B cell (primary cell): ENCODE results near the gene HCN4. TPM values are rescaled to one million over a fixed set of nuclear protein-coding genes. Genes with fewer than 3 reads are reported as not detected.

ENCODE experiments used
- ATAC-seq: fragments of 200-7000 bp; cut with Tn5 transposase; one replicate; pipeline ENCODE4 v1.10.0; 2021; ENCODE audit warnings: low read depth, mild to moderate bottlenecking, moderate number of reproducible peaks, moderate library complexity
- CTCF ChIA-PET: fragments of 350-600 bp; sonication (Branson Sonifier 250); formaldehyde crosslinking; loops from one replicate; lab custom pipeline; 2021; ENCODE audit warnings: antibody characterized with exemption, inconsistent platforms; lab: Charles Lee
- POLR2A ChIA-PET: fragments of 350-600 bp; sonication (Branson Sonifier 250); formaldehyde crosslinking; loops from one replicate; lab custom pipeline; 2021; ENCODE audit warnings: antibody characterized with exemption; lab: Charles Lee
- DNase-seq: peaks from one replicate; pipeline ENCODE4 v3.0.0; 2013
- H2AFZ ChIP-seq: 2 replicates; pipeline ENCODE4 v1.6.1; 2012; ENCODE audit warnings: mild to moderate bottlenecking, low read depth, low read length; ENCODE audit not compliant: insufficient read depth, poor library complexity, severe bottlenecking
- H3K27ac ChIP-seq, 2 donors: 1 replicate in 1 of 2; 2 replicates in 1 of 2; pipeline ENCODE4 v1.5.1; 2012 to 2013; ENCODE audit warnings: low read length in 2 of 2, mild to moderate bottlenecking in 2 of 2, moderate library complexity in 1 of 2
- H3K27me3 ChIP-seq, 4 experiments: fragments of 200-600 bp in 1 of 4; sonication (generic) in 1 of 4; replicated peaks in 1 of 4; 1 replicate in 2 of 4; 2 replicates in 2 of 4; pipeline versions ENCODE4 v1.6.1 to v1.7.0; 2013 to 2016; ENCODE audit warnings: low read length in 3 of 4, mild to moderate bottlenecking in 2 of 4, mixed read lengths in 1 of 4, moderate library complexity in 1 of 4; ENCODE audit not compliant: insufficient read depth in 4 of 4, control insufficient read depth in 3 of 4; ENCODE audit errors: control extremely low read depth in 1 of 4
- H3K36me3 ChIP-seq, 2 experiments: replicated peaks in 1 of 2; 1 replicate in 1 of 2; 2 replicates in 1 of 2; pipeline versions ENCODE4 v1.6.1 to v1.7.1; 2013; ENCODE audit warnings: low read length in 1 of 2; ENCODE audit not compliant: insufficient read depth in 2 of 2, control insufficient read depth in 1 of 2; ENCODE audit errors: control extremely low read depth in 1 of 2, extremely low read depth in 1 of 2
- H3K4me1 ChIP-seq, 2 donors: fragments of 200-600 bp in 1 of 2; sonication (generic) in 1 of 2; 1 replicate in 1 of 2; 2 replicates in 1 of 2; pipeline versions ENCODE4 v1.5.1 to v1.6.1; 2013 to 2017; ENCODE audit warnings: low read length in 2 of 2; ENCODE audit not compliant: control insufficient read depth in 2 of 2, insufficient read depth in 2 of 2
- H3K4me2 ChIP-seq: replicated peaks from 2 replicates; pipeline ENCODE3; 2012; ENCODE audit warnings: mild to moderate bottlenecking, low read depth, low read length; ENCODE audit not compliant: poor library complexity, severe bottlenecking
- H3K4me3 ChIP-seq, 5 experiments: fragments of 200-600 bp in 1 of 5; sonication (generic) in 1 of 5; 1 replicate in 3 of 5; 2 replicates in 2 of 5; pipeline versions ENCODE4 v1.5.1 to v1.7.0; 2011 to 2016; ENCODE audit warnings: low read length in 4 of 5, mild to moderate bottlenecking in 4 of 5, low read depth in 2 of 5, control low read depth in 1 of 5, moderate library complexity in 1 of 5; ENCODE audit not compliant: insufficient read depth in 1 of 5; ENCODE audit errors: control extremely low read depth in 1 of 5, extremely low read depth in 1 of 5
- H3K79me2 ChIP-seq: fragments of 200-600 bp; sonication (generic); one replicate; pipeline ENCODE4 v1.6.0; 2016; ENCODE audit warnings: low read length; ENCODE audit not compliant: control insufficient read depth, insufficient read depth
- H3K9ac ChIP-seq: fragments of 200-600 bp; sonication (generic); 2 replicates; pipeline ENCODE4 v1.6.1; 2017; ENCODE audit warnings: mild to moderate bottlenecking, low read length, moderate library complexity
- H3K9me3 ChIP-seq, 3 donors: one replicate each; pipeline versions ENCODE4 v1.6.1 to v1.7.1; 2013; ENCODE audit warnings: low read length in 2 of 3; ENCODE audit not compliant: control insufficient read depth in 2 of 3, insufficient read depth in 1 of 3; ENCODE audit errors: control extremely low read depth in 1 of 3
- H4K20me1 ChIP-seq: 2 replicates; pipeline ENCODE4 v1.6.0; 2012; ENCODE audit warnings: mild to moderate bottlenecking, low read length; ENCODE audit not compliant: insufficient read depth, control insufficient read depth, poor library complexity, severe bottlenecking
- H3K27ac Mint-ChIP-seq: one replicate; pipeline ENCODE4 v1.8.0; 2021; ENCODE audit warnings: mixed read lengths
- H3K27me3 Mint-ChIP-seq: one replicate; pipeline ENCODE4 v1.8.0; 2021; ENCODE audit warnings: mixed read lengths
- H3K4me1 Mint-ChIP-seq: one replicate; pipeline ENCODE4 v1.8.0; 2021; ENCODE audit warnings: mixed read lengths
- H3K4me3 Mint-ChIP-seq: one replicate; pipeline ENCODE4 v1.8.0; 2021; ENCODE audit warnings: mixed read lengths
- H3K9me3 Mint-ChIP-seq: one replicate; pipeline ENCODE4 v1.8.0; 2022; ENCODE audit warnings: mixed read lengths; ENCODE audit not compliant: insufficient read depth
- CTCF ChIP-seq: fragments of 200-600 bp; IDR thresholded peaks from one replicate; pipeline ENCODE4 v1.8.0; 2022; ENCODE audit warnings: antibody characterized with exemption, mild to moderate bottlenecking
- EZH2 ChIP-seq: IDR thresholded peaks from 2 replicates; pipeline ENCODE4 v1.6.1; 2012; ENCODE audit warnings: borderline replicate concordance, low read depth, mild to moderate bottlenecking, moderate library complexity, low read length; ENCODE audit not compliant: insufficient read depth, poor library complexity, severe bottlenecking
- WGBS: methylation state at CpG from one replicate; pipeline ENCODE4 v1.1.5; 2013; ENCODE audit warnings: missing lambda C conversion rate; ENCODE audit not compliant: insufficient coverage; 5-methylcytosine and 5-hydroxymethylcytosine counted together
- intact Hi-C: fragments of 100-400 bp; cut with micrococcal nuclease; formaldehyde crosslinking; loops from one replicate; pipeline ENCODE4 v1.10.0; 2022
- polyA plus RNA-seq: library from polyadenylated mRNA; depleted of rRNA; stranded (reverse); fragments of >200 nt; gene quantifications from 2 replicates; pipeline ENCODE4 v1.2.3, GENCODE V29; 2012
- total RNA-seq, 2 donors: library from RNA; stranded (reverse); fragments of 120-200 nt in 1 of 2; gene quantifications; 1 replicate in 1 of 2; 2 replicates in 1 of 2; pipeline versions ENCODE4 v1.2.3 to v1.2.4, GENCODE V29; 2013 to 2022

HCN4 gene
- total and polyA plus RNA-seq, 2 donors (not counting 1 experiment from before 2014, with no cell fraction given): not detected

DNA sequence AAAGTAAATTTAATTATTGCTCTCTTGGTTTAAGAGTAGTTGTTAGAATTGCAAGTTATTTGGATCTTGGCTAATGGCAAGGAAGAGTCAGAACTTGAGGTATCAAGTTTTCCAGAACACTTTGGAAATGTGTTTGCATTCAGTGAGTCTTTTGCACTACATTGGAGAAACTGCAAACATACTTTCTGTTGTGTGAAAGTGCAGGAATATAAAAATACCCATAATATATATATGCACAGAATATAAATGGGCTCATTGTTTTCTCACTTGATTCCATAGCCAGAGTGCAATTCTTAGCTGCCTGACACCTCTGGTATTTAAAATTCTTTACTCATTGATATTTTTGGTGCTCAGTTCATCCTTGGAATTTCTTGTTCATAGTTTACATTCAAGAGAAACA lies 92.9 kb downstream of the HCN4 start:
- Histone ChIP-seq H3K4me3 (no peak overlapping the region), H3K27me3 (no peaks in the 10 kb centered on the region), H4K20me1 (no peaks in the 10 kb centered on the region), H3K27ac (no peak overlapping the region), H3K4me2 (no peak overlapping the region), H3K9me3 (no peaks in the 10 kb centered on the region), H2AFZ (no peak overlapping the region), H3K36me3 (no peaks in the 10 kb centered on the region), H3K9ac (no peak overlapping the region), H3K4me1 (peaks cover 0 to 3% of the 10 kb centered on the region in 2 donors), H3K79me2 (no peaks in the 10 kb centered on the region)
- intact Hi-C loops: no loop called here
- Mint-ChIP-seq H3K4me1 (peaks cover 3% of the 10 kb centered on the region), H3K27ac (no peak overlapping the region), H3K9me3 (no peaks in the 10 kb centered on the region), H3K27me3 (peaks cover 4% of the 10 kb centered on the region), H3K4me3 (no peak overlapping the region)
- POLR2A ChIA-PET: no interaction called here
- ATAC-seq (no peak), DNase-seq (no peak)
- TF ChIP-seq EZH2 (no peak), CTCF (no peak)
- CTCF ChIA-PET: interaction anchor here (0.8 to 7.8 kb wide), 6 partner anchors 11 to 676 kb away, joined by 3 to 57 read pairs (median 6); no protein-coding TSS in a partner anchor

DNA sequence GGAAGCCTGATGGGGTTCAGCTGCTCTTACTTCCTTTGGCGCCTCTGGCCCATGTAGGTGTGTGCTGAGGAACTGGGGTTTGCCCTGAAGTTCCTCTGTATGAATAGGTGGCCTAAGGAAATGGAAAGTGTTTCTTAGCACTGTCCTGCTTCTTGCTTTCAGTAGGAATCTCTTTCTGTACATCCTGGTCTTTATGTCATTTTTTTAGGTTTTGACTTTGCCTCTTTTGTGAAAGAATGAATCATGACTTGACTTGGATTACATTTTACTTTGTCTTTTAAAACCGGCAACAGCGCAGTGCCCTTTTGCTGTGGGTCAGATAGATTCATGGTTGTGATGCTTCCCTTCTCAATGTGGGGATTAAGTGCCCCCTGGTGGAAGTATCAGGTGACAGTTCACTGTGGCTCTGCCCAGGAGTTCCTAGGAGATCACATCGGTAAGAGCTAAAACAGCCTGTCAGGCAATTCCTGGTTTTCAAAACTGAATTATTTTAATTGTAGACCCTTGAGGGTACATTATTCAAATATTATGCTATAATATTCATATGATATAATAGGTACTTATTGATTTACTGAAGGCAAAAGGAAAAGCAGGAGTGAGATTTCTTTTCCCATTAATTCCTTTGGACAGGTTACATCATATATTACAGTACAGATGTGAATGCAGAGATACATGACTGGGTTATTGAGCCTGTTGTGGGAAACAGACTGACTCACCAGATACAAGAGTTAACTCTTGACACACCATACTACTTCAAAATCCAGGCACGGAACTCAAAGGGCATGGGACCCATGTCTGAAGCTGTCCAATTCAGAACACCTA lies 95.4 kb downstream of the HCN4 start:
- 13% methylated on average over 3 of the region's 5 CpGs for WGBS
- H3K27ac ChIP-seq: no peak overlapping the region
- H3K36me3 ChIP-seq: no peaks in the 10 kb centered on the region
- POLR2A ChIA-PET: no interaction called here
- H3K4me2 ChIP-seq: no peak overlapping the region
- Mint-ChIP-seq H3K9me3 (no peaks in the 10 kb centered on the region), H3K4me1 (peaks cover 3% of the 10 kb centered on the region), H3K27me3 (peaks cover 10% of the 10 kb centered on the region), H3K4me3 (no peak overlapping the region), H3K27ac (no peak overlapping the region)
- H3K79me2 ChIP-seq: no peaks in the 10 kb centered on the region
- no peak overlapping the region for H3K9ac ChIP-seq
- CTCF ChIA-PET: interaction anchor here (0.9 to 7.8 kb wide), 13 partner anchors 9 to 675 kb away, joined by 3 to 57 read pairs (median 4); no protein-coding TSS in a partner anchor
- H3K4me1 ChIP-seq: peaks cover 0 to 3% of the 10 kb centered on the region in 2 donors
- H2AFZ ChIP-seq: peak overlapping the region; percentile 35
- no peaks in the 10 kb centered on the region for H3K27me3 ChIP-seq
- TF ChIP-seq CTCF (peak; percentile 87), EZH2 (no peak)
- no peaks in the 10 kb centered on the region for H4K20me1 ChIP-seq
- ATAC-seq: peak; percentile 45
- intact Hi-C loops: loop anchor here (1.0 to 2.0 kb wide), 2 partner anchors 32 to 477 kb away; no protein-coding TSS in a partner anchor
- H3K4me3 ChIP-seq: no peak overlapping the region
- no peaks in the 10 kb centered on the region for H3K9me3 ChIP-seq
- peak; percentile 53 for DNase-seq
